Memory B cell (primary cell): ENCODE measurements around the gene HSP90AA1.
A peak's percentile ranks its signal among the peaks of the same experiment; 100 is the strongest.
"Not testable (repeated sequence)": the region's sequence is repeated elsewhere in the genome, so short reads cannot be mapped to it uniquely, and the experiment has no call there.

ENCODE experiments used
- ATAC-seq: fragments of 150-1000 bp; cut with Tn5 transposase; 2 replicates; pipeline ENCODE4 v1.10.0; 2021; ENCODE audit warnings: low read depth, mild to moderate bottlenecking, moderate library complexity
- DNase-seq, 2 donors: peaks; one replicate each; pipeline ENCODE4 v3.0.0; 2022; ENCODE audit warnings: low spot score in 2 of 2
- H3K27ac Mint-ChIP-seq: one replicate; pipeline ENCODE4 v1.8.0; 2022; ENCODE audit warnings: mild to moderate bottlenecking, moderate library complexity, mixed read lengths
- H3K27me3 Mint-ChIP-seq: one replicate; pipeline ENCODE4 v1.8.0; 2022; ENCODE audit warnings: mixed read lengths
- H3K36me3 Mint-ChIP-seq: one replicate; pipeline ENCODE4 v1.8.0; 2022; ENCODE audit warnings: mild to moderate bottlenecking, mixed read lengths
- H3K4me1 Mint-ChIP-seq: one replicate; pipeline ENCODE4 v1.8.0; 2022; ENCODE audit warnings: mixed read lengths
- H3K4me3 Mint-ChIP-seq: one replicate; pipeline ENCODE4 v1.8.0; 2022; ENCODE audit warnings: mild to moderate bottlenecking, moderate library complexity, mixed read lengths
- H3K9me3 Mint-ChIP-seq: one replicate; pipeline ENCODE4 v1.8.0; 2022; ENCODE audit warnings: mixed read lengths

The HSP90AA1 gene

DNA sequence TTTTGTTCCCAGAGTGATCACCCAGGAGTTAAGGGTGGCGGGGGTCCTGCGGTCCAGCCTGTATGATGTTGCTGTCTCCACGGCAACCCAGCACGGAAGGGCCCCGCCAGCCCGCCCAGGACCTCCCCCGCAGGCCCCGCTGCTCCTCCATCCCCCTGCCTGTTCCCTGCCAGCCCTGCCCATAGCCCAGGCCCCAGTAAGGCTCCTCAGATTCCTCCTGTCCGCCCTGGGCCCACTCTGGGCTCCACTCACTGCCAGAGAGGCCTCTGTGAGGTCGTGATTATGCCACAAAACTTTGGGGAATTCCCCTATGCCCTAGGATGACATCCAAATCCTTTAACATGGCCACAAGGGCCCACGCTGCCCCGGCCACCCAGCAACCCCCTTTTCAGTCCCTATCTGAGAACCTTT lies 20.8 kb downstream of the HSP90AA1 start:
- no peaks in the 10 kb centered on the region for H3K4me1 Mint-ChIP-seq
- no peak for DNase-seq
- no peaks in the 10 kb centered on the region for H3K36me3 Mint-ChIP-seq
- H3K27me3 Mint-ChIP-seq = no peaks in the 10 kb centered on the region
- ATAC-seq = no peak
- peak overlapping the region; percentile 7 for H3K27ac Mint-ChIP-seq
- H3K4me3 Mint-ChIP-seq = no peak overlapping the region
- H3K9me3 Mint-ChIP-seq = no peaks in the 10 kb centered on the region

DNA sequence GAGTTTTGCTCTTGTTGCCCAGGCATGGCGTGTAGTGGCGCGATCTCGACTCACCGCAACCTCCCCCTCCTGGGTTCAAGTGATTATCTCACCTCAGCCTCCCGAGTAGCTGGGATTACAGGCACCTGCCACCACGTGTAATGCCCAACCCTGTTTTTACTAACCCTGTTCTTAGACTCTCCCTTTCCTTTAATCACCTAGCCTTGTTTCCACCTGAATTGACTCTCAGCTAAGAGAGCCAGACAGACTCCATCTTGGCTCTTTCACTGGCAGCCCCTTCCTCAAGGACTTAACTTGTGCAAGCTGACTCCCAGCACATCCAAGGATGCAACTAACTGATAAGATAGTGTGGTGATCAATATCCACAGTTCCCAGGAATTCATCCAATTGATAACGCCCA lies 22.3 kb downstream of the HSP90AA1 start:
- DNase-seq, H3K27ac Mint-ChIP-seq, H3K4me3 Mint-ChIP-seq, H3K9me3 Mint-ChIP-seq, H3K4me1 Mint-ChIP-seq, H3K27me3 Mint-ChIP-seq, H3K36me3 Mint-ChIP-seq, ATAC-seq: not testable (repeated sequence)

DNA sequence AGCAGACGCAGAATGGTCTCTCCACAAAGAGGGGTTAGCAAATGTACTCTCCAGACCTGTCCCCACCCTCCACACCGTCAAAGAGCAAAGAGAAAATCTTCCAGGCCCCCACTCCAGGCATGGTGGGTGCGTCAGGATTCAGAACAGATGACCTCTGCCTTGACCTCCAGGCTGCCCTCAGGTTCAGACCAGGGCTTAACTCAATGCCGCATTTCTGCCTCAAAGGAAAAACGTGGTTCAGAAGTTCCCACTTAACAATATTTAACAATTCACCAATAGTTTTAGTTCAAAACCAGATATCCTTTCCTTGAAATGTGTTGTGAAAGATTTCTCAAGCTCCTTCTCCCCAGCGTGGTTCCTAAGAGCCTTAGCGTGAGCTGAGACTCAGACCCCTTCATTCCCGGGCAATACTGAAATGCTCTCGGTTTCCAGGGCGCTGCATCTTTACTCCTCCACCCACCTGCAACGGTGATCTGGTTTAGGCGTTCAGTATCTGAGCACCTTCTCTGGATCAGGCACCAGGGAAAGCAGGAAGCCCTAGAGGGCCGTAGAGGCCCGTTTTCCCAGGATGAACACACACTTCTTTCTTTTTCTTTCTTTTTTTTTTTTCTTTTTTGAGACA lies 22.9 kb downstream of the HSP90AA1 start:
- DNase-seq (no peak), ATAC-seq (no peak)
- no peaks in the 10 kb centered on the region for H3K9me3 Mint-ChIP-seq
- H3K4me1 Mint-ChIP-seq = no peaks in the 10 kb centered on the region
- peaks cover 2% of the 10 kb centered on the region for H3K27me3 Mint-ChIP-seq
- H3K27ac Mint-ChIP-seq = no peak overlapping the region
- no peaks in the 10 kb centered on the region for H3K36me3 Mint-ChIP-seq
- H3K4me3 Mint-ChIP-seq = no peak overlapping the region

DNA sequence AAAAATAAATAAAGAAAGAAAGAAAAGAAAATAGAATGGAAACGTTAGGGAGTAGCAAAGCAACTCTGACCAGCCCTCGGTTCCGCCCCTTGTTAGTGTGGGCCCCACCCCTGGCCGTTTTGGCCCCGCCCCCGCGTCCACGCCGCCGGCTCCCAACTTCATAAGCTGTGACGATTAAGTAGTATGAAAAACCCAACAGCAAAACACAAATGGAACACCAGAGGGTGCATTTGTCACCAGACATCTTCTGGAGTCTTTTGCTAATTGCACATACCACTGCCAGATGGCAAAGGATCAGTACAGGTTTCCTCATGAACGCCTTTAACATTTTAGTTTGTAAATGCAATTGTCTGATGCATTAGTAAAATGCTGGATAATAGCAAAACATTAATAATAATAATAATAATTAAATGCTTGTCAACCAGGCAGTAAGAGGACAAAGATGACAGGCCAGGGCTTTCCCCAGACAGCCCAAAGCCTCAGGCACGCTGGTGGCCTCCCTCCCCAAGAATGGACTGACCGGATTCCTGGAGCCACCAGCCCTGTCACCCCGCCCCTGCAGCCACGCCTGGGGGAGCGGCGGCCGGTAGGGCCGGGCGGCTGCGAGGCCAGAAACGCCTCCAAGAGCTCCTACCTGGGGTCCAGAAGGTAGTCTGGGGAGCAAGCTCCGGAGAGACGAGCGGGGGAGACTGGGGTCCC lies 23.6 kb downstream of the HSP90AA1 start:
- Mint-ChIP-seq H3K4me3 (no peak overlapping the region), H3K27me3 (peaks cover 2% of the 10 kb centered on the region), H3K4me1 (peaks cover under 1% of the 10 kb centered on the region), H3K27ac (no peak overlapping the region), H3K36me3 (no peaks in the 10 kb centered on the region), H3K9me3 (no peaks in the 10 kb centered on the region)
- peak; percentile 35 to 51 for DNase-seq
- ATAC-seq = peak; percentile 97

DNA sequence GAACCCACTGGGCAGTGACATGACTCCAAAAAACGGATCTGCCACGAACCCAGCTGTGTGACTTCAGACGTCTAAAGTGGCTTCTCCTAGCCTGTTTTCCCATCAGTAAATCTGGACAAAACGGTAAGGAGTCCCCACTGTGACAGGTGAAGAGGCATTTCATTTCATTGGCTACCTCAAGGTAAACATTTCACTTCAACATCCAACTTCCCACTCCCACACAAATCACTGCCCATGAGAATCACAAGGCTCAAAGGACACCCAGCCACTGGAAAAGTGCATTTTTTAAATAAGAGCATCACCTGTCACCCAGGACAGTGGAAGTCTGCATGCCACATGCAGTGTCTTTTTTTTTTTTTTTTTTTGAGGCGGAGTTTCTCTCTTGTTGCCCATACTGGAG lies 27.9 kb downstream of the HSP90AA1 start:
- H3K4me1 Mint-ChIP-seq = peaks cover 2% of the 10 kb centered on the region
- H3K27me3 Mint-ChIP-seq = peaks cover 3% of the 10 kb centered on the region
- no peak overlapping the region for H3K27ac Mint-ChIP-seq
- H3K4me3 Mint-ChIP-seq = no peak overlapping the region
- H3K9me3 Mint-ChIP-seq = no peaks in the 10 kb centered on the region
- peaks cover 5% of the 10 kb centered on the region for H3K36me3 Mint-ChIP-seq
- ATAC-seq (no peak), DNase-seq (no peak)

DNA sequence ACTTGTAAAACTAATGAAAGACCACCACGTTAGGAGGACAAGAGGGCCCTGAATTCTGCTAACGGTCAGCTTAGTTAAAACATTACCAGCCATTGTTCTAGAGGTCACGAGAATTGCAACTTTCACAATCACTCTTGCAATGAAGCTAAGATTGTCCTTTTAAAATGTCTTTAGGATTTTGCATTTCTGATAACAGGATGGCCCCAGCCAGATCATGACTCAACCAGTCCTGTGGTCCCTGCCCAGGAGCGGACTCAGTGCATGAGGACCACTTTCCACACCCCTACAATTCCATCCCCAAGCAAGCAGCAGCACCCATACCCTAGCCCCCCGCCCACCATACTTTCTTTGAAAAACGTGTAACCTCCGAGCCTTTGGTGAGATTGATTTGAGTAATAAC lies 28.7 kb downstream of the HSP90AA1 start:
- no peak overlapping the region for H3K27ac Mint-ChIP-seq
- no peak for ATAC-seq
- no peak for DNase-seq

DNA sequence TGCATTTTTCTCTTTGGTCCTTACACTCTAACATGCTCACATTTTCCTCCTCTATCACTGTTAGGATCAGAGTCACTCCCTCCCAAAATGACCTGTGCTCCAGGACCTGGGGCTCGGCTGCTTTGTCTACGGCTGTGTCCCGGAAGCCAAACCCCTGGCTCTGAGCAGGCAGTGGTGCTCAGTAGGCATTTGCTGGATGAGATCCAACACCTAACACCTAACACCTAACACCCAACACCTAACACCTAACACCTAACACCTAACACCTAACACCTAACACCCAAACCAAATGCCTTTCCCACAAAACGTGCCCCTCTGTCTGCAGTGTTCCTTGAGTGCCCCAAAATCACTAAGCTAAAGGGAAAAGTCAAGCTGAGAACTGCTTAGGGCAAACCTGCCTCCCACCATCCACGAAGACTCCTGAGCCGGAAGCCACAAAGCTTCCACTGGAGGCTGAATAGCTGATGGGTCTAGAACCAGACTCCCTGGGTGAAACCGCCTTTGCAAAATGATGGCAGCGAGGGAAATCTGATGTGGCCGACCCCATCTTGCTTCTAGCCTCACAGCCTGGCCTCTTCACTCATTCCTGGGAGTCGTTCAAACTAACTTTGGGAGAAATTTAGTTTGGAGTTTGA lies 29.2 kb downstream of the HSP90AA1 start:
- Mint-ChIP-seq H3K4me3 (no peak overlapping the region), H3K36me3 (peaks cover 5% of the 10 kb centered on the region), H3K27me3 (peaks cover 3% of the 10 kb centered on the region), H3K27ac (no peak overlapping the region), H3K9me3 (no peaks in the 10 kb centered on the region), H3K4me1 (peaks cover 2% of the 10 kb centered on the region)
- no peak for ATAC-seq
- no peak for DNase-seq

More for the DNA sequence above, 28.7 kb downstream of the HSP90AA1 start:
- H3K9me3 Mint-ChIP-seq = no peaks in the 10 kb centered on the region
- H3K27me3 Mint-ChIP-seq = peaks cover 3% of the 10 kb centered on the region
- no peak overlapping the region for H3K4me3 Mint-ChIP-seq
- peaks cover 5% of the 10 kb centered on the region for H3K36me3 Mint-ChIP-seq
- H3K4me1 Mint-ChIP-seq = peaks cover 2% of the 10 kb centered on the region

DNA sequence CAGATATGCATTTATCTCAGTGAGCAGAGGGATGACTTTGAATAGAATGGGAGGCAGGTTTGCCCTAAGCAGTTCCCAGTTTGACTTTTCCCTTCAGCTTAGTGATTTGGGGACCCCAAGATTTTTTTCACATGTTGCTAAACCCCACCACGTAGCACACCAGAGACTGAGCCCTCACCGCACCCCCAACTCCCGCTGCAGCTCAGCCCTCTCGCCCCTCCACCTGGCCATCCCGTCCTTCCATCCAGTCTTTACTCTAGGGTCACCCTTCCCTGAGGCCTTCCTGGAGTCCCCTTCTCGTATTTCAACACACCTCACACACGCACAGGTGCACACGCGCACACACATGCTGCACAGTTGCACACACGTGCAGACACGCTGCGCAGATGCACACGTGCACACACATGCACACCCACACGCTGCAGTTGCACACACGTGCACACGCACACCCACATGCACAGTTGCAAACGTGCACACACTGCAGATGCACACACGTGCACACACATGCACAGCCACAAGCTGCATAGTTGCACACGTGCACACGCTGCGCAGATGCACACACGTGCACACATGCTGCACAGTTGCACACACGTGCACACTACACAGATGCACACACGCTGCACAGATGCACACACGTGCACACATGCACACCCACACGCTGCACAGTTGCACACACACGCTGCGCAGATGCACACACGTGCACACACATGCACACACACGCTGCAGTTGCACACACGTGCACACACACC lies 30.0 kb downstream of the HSP90AA1 start:
- ATAC-seq (no peak), DNase-seq (no peak)
- H3K4me1 Mint-ChIP-seq = peaks cover 2% of the 10 kb centered on the region
- peaks cover 5% of the 10 kb centered on the region for H3K36me3 Mint-ChIP-seq
- H3K9me3 Mint-ChIP-seq = no peaks in the 10 kb centered on the region
- H3K4me3 Mint-ChIP-seq = no peak overlapping the region
- H3K27ac Mint-ChIP-seq = no peak overlapping the region
- peaks cover 3% of the 10 kb centered on the region for H3K27me3 Mint-ChIP-seq

DNA sequence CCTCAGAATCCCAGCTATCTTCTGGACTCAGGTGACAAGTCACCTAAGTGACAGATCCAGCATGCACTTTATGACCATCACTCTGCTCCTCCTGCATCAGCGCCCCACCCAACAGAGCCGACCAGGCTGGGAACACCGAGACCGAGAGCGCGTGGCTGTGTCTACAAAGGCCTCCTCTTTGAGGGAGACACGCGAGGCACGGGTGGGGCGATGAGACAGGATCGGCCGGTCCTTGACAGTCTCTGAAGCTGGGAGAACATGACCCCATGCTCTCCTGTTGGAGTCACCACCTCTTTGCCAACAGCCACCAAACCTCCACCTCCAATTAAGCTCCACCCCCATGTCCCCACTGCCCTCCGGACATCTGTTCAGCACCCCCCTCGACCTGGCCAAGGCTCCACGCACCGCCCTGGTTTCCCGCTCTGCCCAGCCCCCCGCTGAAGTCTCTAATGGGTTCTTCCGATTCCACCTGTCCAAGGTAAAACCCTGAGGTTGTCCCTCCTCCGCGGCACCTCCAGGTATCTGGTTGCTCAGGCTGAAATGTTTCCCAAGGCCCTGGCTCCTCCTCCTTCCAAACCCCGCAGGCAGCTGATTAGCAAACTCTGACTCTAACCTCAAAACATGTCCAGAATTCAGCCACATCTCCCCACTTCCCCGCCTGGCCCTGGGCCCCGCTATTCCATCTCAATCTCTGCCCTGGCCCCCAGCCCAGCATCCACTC lies 31.5 kb downstream of the HSP90AA1 start:
- DNase-seq (no peak), ATAC-seq (no peak)
- no peaks in the 10 kb centered on the region for H3K9me3 Mint-ChIP-seq
- H3K4me1 Mint-ChIP-seq = peaks cover 2% of the 10 kb centered on the region
- no peak overlapping the region for H3K4me3 Mint-ChIP-seq
- H3K36me3 Mint-ChIP-seq = peaks cover 10% of the 10 kb centered on the region
- no peak overlapping the region for H3K27ac Mint-ChIP-seq
- peaks cover 3% of the 10 kb centered on the region for H3K27me3 Mint-ChIP-seq

DNA sequence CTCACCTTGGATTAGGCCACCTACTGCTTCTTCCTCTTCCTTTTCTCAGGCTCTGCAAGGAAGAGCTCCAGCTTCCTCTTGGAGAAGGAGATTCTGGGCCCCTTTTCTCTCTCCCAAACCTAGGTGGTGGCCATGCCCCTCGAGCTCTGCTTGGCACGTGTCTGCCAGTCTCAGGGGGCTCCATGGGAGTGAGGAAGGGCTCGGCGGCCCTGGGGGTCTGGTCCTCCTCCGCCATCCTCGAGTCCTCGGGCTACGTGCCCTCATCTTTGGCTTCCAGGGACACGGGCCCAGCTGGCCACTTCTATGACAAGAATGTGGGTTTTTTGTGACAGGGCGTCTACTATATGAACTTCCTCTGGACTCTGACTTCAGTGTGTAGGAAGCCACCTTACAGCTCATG lies 34.3 kb downstream of the HSP90AA1 start:
- DNase-seq (no peak), ATAC-seq (no peak)
- no peaks in the 10 kb centered on the region for H3K27me3 Mint-ChIP-seq
- no peak overlapping the region for H3K27ac Mint-ChIP-seq
- H3K4me3 Mint-ChIP-seq = no peak overlapping the region
- H3K4me1 Mint-ChIP-seq = no peaks in the 10 kb centered on the region
- peaks cover 28% of the 10 kb centered on the region for H3K36me3 Mint-ChIP-seq
- no peaks in the 10 kb centered on the region for H3K9me3 Mint-ChIP-seq

DNA sequence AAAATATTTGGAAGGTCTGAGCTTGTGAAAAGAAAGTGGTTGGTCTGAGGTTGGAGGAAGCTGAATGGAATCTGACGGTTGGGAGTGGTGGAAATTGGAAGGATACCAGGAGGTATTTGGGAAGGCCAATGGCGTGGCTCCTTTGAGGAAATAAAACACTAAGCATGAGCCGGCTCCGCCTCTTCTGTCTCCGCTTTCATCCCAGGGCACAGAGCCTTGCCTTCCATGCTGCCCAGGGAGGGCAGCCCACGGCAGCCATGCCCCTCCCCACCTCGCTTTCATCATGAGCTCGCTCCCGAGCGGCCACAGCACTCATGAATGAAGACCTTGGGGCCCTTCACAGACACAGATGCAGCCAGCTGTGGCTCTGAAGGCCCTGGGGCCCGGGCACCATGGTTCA lies 36.2 kb downstream of the HSP90AA1 start:
- no peak overlapping the region for H3K4me3 Mint-ChIP-seq
- no peak overlapping the region for H3K27ac Mint-ChIP-seq
- H3K9me3 Mint-ChIP-seq = no peaks in the 10 kb centered on the region
- H3K27me3 Mint-ChIP-seq = no peaks in the 10 kb centered on the region
- H3K4me1 Mint-ChIP-seq = no peaks in the 10 kb centered on the region
- ATAC-seq (no peak), DNase-seq (no peak)
- H3K36me3 Mint-ChIP-seq = peaks cover 29% of the 10 kb centered on the region

DNA sequence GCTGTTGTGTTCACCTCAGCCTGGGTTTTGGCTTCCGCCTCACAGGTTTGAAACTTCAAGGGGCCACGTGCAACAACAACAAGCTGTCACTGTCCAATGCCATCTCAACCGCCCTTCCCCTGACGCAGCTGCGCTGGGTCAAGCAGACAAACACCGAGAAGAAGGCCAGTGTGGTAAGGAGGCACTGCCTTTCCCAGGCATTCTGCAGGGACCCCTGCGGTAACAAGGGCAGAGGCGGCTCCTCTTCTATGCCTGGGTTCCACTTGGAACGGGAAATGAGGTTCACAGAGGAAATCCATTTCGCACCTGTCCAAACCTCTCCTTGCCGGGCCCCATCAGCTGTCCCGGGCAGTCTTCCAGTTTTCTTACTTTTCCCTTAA lies 36.8 kb downstream of the HSP90AA1 start:
- no peak for ATAC-seq
- Mint-ChIP-seq H3K4me1 (no peaks in the 10 kb centered on the region), H3K9me3 (no peaks in the 10 kb centered on the region), H3K27ac (no peak overlapping the region), H3K4me3 (no peak overlapping the region), H3K27me3 (no peaks in the 10 kb centered on the region), H3K36me3 (peaks cover 28% of the 10 kb centered on the region)
- DNase-seq = no peak

DNA sequence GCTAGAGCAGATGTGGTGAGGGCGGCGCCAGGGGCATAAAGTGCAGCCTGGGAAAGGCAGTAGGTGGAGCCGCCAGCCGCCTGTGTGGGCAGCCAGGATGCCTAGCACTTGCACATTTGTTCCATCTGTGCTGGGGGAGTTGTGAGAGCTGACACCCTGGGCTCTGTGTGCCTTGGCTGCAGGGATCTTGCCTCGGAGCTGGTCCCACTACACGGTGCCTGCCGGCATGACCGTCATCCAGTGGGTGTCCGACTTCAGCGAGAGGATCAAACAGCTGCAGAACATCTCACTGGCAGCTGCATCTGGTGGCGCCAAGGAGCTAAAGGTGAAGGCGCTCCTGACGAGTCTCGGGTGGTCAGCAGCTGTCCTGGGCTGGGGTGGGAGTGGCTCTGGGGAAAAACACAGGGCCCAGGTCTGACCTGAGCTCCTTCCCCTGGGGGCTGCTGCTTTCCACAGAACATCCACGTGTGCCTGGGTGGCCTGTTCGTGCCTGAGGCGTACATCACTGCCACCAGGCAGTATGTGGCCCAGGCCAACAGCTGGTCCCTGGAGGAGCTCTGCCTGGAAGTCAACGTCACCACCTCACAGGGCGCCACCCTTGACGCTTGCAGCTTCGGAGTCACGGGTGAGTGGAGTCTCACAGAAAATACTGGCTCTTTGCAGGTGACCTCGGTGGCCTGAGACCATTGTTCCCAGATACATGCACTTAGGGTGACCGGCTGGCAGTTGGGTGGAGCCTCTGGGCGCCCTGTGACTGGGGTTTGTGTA lies 37.4 kb downstream of the HSP90AA1 start:
- Mint-ChIP-seq H3K9me3 (no peaks in the 10 kb centered on the region), H3K4me1 (no peaks in the 10 kb centered on the region), H3K27me3 (no peaks in the 10 kb centered on the region), H3K36me3 (peaks cover 28% of the 10 kb centered on the region), H3K27ac (no peak overlapping the region), H3K4me3 (no peak overlapping the region)
- no peak for DNase-seq
- no peak for ATAC-seq
